ENCODE results near the gene MXD3. TPM values are rescaled to one million over a fixed set of nuclear protein-coding genes. Genes with fewer than 3 reads are reported as not detected.
A peak's percentile ranks its signal among the peaks of the same experiment; 100 is the strongest.

The MXD3 gene
- total RNA-seq, 1 donor from 2014 or later = 6.4 TPM

DNA sequence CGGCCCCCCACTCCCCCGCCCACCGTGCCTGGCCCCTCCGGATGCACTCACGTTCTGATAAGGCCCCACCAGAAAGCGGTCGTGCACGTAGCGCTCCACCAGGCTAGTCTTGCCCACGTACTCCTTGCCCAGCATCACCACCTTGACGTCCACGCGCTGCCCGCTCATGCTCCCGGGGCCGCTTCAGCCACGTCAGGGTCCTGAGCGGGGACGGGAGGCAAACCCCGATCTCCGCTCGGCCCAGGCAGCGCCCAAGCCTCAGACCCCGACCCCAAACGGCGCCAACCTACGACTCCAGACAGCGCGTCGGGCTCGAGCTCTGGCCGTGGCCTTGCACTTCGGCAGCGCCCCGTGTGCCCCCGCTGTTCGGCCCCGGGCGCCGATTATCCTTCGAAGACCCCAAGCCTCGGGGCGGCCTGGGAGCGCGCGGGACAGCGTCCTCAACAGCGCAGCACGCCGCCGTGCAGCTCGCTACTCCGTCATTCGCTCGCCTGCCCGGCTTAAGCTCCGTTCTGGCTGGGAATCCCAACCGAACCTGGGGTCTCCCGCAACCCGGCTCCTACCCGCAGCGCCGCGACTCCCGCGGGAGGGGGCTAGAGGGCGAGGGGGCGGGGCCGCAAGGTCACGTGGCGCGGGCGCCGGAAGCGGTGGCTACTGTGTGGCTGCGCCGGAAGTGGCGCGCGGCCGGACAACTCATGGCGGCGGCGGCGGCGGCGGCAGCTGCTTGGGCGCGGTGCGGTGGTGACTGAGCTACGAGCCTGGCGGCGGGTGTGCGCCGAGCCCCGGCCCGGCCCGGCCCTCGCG is 8.4 kb downstream of the MXD3 start, which contains the start of the genes PRELID1 and RAB24:
Gene PRELID1 (plus strand): TSS at position 679 of the 804 bp plus-strand sequence. CDS start 187 bp downstream, outside the sequence.
Gene RAB24 (minus strand): TSS at position 599 of the 804 bp plus-strand sequence. CDS start 431 bp downstream, at position 168.
- H3K9me3 Mint-ChIP-seq (ENCODE audit: unreplicated experiment) = no peaks in the 10 kb centered on the region
- H3K27me3 Mint-ChIP-seq (ENCODE audit: unreplicated experiment) = peaks cover 35% of the 10 kb centered on the region
- peaks cover 56% of the 10 kb centered on the region for H3K4me1 Mint-ChIP-seq (ENCODE audit: unreplicated experiment)
- H3K36me3 Mint-ChIP-seq (ENCODE audit: low read depth, unreplicated experiment) = peaks cover 33% of the 10 kb centered on the region
- H3K27ac Mint-ChIP-seq (ENCODE audit: unreplicated experiment) = peak within 1 kb of the TSS; percentile 97
- TF ChIP-seq, protein P1, sequence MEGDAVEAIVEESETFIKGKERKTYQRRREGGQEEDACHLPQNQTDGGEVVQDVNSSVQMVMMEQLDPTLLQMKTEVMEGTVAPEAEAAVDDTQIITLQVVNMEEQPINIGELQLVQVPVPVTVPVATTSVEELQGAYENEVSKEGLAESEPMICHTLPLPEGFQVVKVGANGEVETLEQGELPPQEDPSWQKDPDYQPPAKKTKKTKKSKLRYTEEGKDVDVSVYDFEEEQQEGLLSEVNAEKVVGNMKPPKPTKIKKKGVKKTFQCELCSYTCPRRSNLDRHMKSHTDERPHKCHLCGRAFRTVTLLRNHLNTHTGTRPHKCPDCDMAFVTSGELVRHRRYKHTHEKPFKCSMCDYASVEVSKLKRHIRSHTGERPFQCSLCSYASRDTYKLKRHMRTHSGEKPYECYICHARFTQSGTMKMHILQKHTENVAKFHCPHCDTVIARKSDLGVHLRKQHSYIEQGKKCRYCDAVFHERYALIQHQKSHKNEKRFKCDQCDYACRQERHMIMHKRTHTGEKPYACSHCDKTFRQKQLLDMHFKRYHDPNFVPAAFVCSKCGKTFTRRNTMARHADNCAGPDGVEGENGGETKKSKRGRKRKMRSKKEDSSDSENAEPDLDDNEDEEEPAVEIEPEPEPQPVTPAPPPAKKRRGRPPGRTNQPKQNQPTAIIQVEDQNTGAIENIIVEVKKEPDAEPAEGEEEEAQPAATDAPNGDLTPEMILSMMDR (IDR thresholded peaks at IDR 0.05; ENCODE audit: unreplicated experiment) = no peak
- H3K4me3 Mint-ChIP-seq (ENCODE audit: unreplicated experiment) = peak within 1 kb of the TSS; percentile 98
- peak; percentile 92 for DNase-seq (ENCODE audit: low spot score)

DNA sequence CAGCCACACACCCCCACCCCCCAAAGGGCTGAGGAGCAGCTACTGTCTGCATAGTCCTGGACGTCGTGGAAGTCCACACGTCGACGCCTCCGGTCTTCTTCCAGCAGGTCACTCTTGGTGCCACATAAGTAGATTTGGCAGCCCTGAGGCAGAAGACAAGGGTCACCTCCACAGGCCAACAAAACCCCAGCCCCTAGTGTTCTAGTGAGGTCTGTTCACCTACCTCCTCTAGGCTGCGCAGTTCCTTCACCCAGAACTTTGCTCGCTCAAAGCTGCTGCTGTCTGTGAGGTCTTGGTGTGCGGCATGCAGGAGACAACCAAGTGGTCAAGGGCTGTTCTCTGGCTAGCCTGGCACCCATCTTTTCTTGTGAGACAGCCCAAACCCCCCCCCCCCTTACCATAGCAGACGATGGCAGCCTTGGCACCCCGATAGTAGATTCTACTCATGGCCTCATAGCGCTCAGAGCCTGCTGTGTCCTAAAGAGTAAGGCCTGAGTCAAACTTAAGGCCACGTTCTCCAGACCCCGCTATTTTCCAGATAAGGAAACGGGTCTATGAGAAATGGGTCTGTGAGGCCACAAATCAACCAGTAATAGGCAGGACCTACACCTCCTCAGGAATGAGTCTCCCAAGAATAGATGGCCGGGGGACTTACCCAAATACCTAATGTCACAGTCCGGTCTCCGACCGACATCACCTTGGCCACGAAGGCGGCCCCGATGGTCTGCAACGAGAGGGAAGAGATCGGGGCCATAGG is 9.2 kb downstream of the MXD3 start:
- Mint-ChIP-seq H3K36me3 (ENCODE audit: low read depth, unreplicated experiment) (peaks cover 33% of the 10 kb centered on the region), H3K9me3 (ENCODE audit: unreplicated experiment) (no peaks in the 10 kb centered on the region), H3K4me1 (ENCODE audit: unreplicated experiment) (peaks cover 62% of the 10 kb centered on the region), H3K4me3 (ENCODE audit: unreplicated experiment) (peak overlapping the region; percentile 88), H3K27ac (ENCODE audit: unreplicated experiment) (no peak overlapping the region), H3K27me3 (ENCODE audit: unreplicated experiment) (peaks cover 33% of the 10 kb centered on the region)
- TF ChIP-seq, protein P1 (IDR thresholded peaks at IDR 0.05; ENCODE audit: unreplicated experiment) = no peak
- DNase-seq (ENCODE audit: low spot score) = no peak

DNA sequence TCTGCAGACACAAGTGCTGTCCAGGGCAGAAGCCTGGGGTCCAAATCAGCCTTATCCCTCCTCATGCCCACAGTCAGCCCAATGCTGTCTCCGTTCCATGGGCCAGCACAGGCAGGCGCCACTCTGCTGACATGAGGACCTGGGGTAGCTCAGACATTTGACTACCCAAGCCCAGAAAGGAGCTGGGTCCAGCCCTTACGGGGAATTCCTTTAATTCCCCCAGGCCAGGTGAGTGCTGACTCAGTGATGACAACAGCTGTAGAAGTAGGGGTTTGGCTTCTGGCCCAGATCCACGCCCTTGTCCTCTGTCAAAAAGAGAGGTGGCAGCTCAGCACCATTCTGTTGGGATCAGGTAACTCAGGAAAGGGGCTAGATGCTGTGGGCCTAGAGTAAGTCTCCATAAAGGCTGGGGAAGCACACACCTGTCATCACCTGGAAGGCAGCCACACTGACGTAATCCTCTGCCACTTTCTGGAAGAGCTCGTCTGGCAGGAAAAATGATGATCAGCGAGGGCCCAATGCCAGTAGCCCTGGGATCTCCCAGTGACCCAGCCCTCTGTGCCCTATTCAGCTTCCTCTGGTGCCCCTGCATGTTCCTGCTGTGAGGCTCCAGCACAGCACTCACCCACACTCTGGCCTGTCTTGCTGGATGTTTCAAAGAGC is 10.1 kb downstream of the MXD3 start:
- Mint-ChIP-seq H3K4me3 (ENCODE audit: unreplicated experiment) (peak overlapping the region; percentile 88), H3K27me3 (ENCODE audit: unreplicated experiment) (peaks cover 34% of the 10 kb centered on the region), H3K27ac (ENCODE audit: unreplicated experiment) (no peak overlapping the region), H3K9me3 (ENCODE audit: unreplicated experiment) (no peaks in the 10 kb centered on the region), H3K4me1 (ENCODE audit: unreplicated experiment) (peaks cover 68% of the 10 kb centered on the region), H3K36me3 (ENCODE audit: low read depth, unreplicated experiment) (peaks cover 35% of the 10 kb centered on the region)
- DNase-seq (ENCODE audit: low spot score) = no peak
- TF ChIP-seq, protein P1 (IDR thresholded peaks at IDR 0.05; ENCODE audit: unreplicated experiment) = no peak

DNA sequence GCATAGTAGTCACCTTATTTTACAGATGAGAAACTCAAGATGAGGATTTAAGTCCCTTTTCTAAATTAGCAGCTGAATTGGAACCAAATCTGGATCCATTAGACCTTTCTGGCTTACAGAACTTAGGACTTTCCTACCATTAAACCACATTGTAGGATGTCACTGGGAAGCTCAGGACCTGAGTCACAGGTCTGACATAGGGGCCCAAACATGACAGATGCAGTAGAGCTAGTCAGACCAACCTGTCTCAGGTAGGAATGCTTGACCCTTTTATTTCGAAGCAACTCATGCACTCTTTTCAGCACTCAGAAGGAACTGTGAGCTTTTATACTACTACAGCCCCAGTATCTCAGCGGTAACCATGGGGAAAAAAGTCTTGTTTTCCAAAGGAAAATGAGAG is 10.7 kb downstream of the MXD3 start:
- TF ChIP-seq, protein P1 (IDR thresholded peaks at IDR 0.05; ENCODE audit: unreplicated experiment) = no peak
- Mint-ChIP-seq H3K4me1 (ENCODE audit: unreplicated experiment) (peaks cover 73% of the 10 kb centered on the region), H3K36me3 (ENCODE audit: low read depth, unreplicated experiment) (peaks cover 31% of the 10 kb centered on the region), H3K27ac (ENCODE audit: unreplicated experiment) (peak overlapping the region; percentile 97), H3K27me3 (ENCODE audit: unreplicated experiment) (peaks cover 35% of the 10 kb centered on the region), H3K4me3 (ENCODE audit: unreplicated experiment) (peak overlapping the region; percentile 76), H3K9me3 (ENCODE audit: unreplicated experiment) (no peaks in the 10 kb centered on the region)
- DNase-seq (ENCODE audit: low spot score) = no peak

Measured in endothelial cell (in vitro differentiated cells).